GM23338 (cell line): ENCODE data around the gene HVCN1. TPM values are rescaled to one million over a fixed set of nuclear protein-coding genes. Genes with fewer than 3 reads are reported as not detected.

Experiments used
- ATAC-seq: fragments of 200-7000 bp; cut with Tn5 transposase; 3 replicates; pipeline ENCODE4 v1.9.1; 2020
- DNase-seq: peaks from one replicate; pipeline ENCODE4 v3.0.0-alpha.2; 2015; ENCODE audit warnings: low spot score
- H2AFZ ChIP-seq: fragments of 200-600 bp; sonication (generic); 2 replicates; pipeline ENCODE4 v1.8.0; 2016; ENCODE audit warnings: antibody characterized with exemption, mild to moderate bottlenecking, moderate library complexity
- H3F3A ChIP-seq: fragments of 200-600 bp; sonication (generic); replicated peaks from 2 replicates; pipeline ENCODE4 v1.8.0; 2017; ENCODE audit warnings: antibody characterized with exemption, mixed run types, low read depth
- H3K27ac ChIP-seq: fragments of 200-600 bp; sonication (generic); 2 replicates; pipeline ENCODE4 v1.6.1; 2016; ENCODE audit warnings: low read depth
- H3K27me3 ChIP-seq: fragments of 200-600 bp; sonication (generic); 2 replicates; pipeline ENCODE4 v1.8.0; 2016; ENCODE audit warnings: mild to moderate bottlenecking, mixed run types, moderate library complexity; ENCODE audit not compliant: insufficient read depth
- H3K36me3 ChIP-seq: fragments of 200-600 bp; sonication (generic); 2 replicates; pipeline ENCODE4 v1.8.0; 2016; ENCODE audit warnings: mild to moderate bottlenecking; ENCODE audit not compliant: insufficient read depth
- H3K4me1 ChIP-seq: fragments of 200-600 bp; sonication (generic); 2 replicates; pipeline ENCODE4 v1.8.0; 2016; ENCODE audit warnings: mild to moderate bottlenecking, moderate library complexity; ENCODE audit not compliant: insufficient read depth
- H3K4me2 ChIP-seq: fragments of 200-600 bp; sonication (generic); 2 replicates; pipeline ENCODE4 v1.7.1; 2017; ENCODE audit warnings: mixed run types
- H3K4me3 ChIP-seq: fragments of 200-600 bp; sonication (generic); 2 replicates; pipeline ENCODE4 v1.6.1; 2016; ENCODE audit warnings: mixed run types
- H3K79me2 ChIP-seq: fragments of 200-600 bp; sonication (generic); replicated peaks from 2 replicates; pipeline ENCODE4 v1.8.0; 2017; ENCODE audit warnings: mild to moderate bottlenecking; ENCODE audit not compliant: insufficient read depth
- H3K9me2 ChIP-seq: fragments of 200-600 bp; sonication (generic); 2 replicates; pipeline ENCODE4 v1.8.0; 2017; ENCODE audit not compliant: insufficient read depth
- H4K20me1 ChIP-seq: fragments of 200-600 bp; sonication (generic); replicated peaks from 2 replicates; pipeline ENCODE4 v1.8.0; 2017; ENCODE audit warnings: mild to moderate bottlenecking; ENCODE audit not compliant: insufficient read depth
- H3K27ac Mint-ChIP-seq: 2 replicates; pipeline ENCODE4 v1.8.0; 2020; ENCODE audit warnings: inconsistent platforms, mild to moderate bottlenecking, moderate library complexity, mixed read lengths
- H3K27me3 Mint-ChIP-seq: 3 replicates; pipeline ENCODE4 v1.8.0; 2022; ENCODE audit warnings: low read depth, mild to moderate bottlenecking, moderate library complexity, mixed read lengths, inconsistent platforms; ENCODE audit not compliant: insufficient read depth, poor library complexity
- H3K36me3 Mint-ChIP-seq: 3 replicates; pipeline ENCODE4 v1.8.0; 2021; ENCODE audit warnings: low read depth, mild to moderate bottlenecking, inconsistent platforms, moderate library complexity, mixed read lengths
- H3K4me1 Mint-ChIP-seq: 3 replicates; pipeline ENCODE4 v1.8.0; 2020; ENCODE audit warnings: mild to moderate bottlenecking, inconsistent platforms, mixed read lengths
- H3K4me3 Mint-ChIP-seq: 3 replicates; pipeline ENCODE4 v1.8.0; 2021; ENCODE audit warnings: moderate library complexity, mild to moderate bottlenecking, inconsistent platforms, mixed read lengths
- H3K9me3 Mint-ChIP-seq: 3 replicates; pipeline ENCODE4 v1.8.0; 2020; ENCODE audit warnings: moderate library complexity, mild to moderate bottlenecking, inconsistent platforms, mixed read lengths
- CTCF ChIP-seq, 2 experiments: fragments of 200-600 bp in 1 of 2; sonication (generic) in 1 of 2; conservative IDR thresholded peaks; 2 replicates each; pipeline versions ENCODE4 v1.5.1 to v1.6.1; 2016 to 2017; ENCODE audit warnings: antibody characterized with exemption in 2 of 2, low read depth in 2 of 2, mild to moderate bottlenecking in 2 of 2, moderate library complexity in 1 of 2
- EZH2 ChIP-seq: fragments of 200-600 bp; sonication (generic); IDR thresholded peaks from one replicate; pipeline ENCODE4 v1.8.0; 2017; ENCODE audit warnings: antibody characterized with exemption, mild to moderate bottlenecking, low read depth; ENCODE audit not compliant: unreplicated experiment
- EZH2phosphoT487 ChIP-seq: fragments of 200-600 bp; sonication (generic); IDR thresholded peaks from one replicate; pipeline ENCODE4 v1.8.1; 2018; ENCODE audit warnings: antibody characterized with exemption; ENCODE audit not compliant: unreplicated experiment
- JUNB ChIP-seq: IDR thresholded peaks from one replicate; pipeline ENCODE4 v1.6.1; 2016; ENCODE audit warnings: antibody characterized with exemption; ENCODE audit not compliant: unreplicated experiment
- NANOG ChIP-seq: IDR thresholded peaks from 2 replicates; pipeline ENCODE4 v1.6.1; 2016; ENCODE audit warnings: antibody characterized with exemption, borderline replicate concordance
- REST ChIP-seq: IDR thresholded peaks from one replicate; pipeline ENCODE4 v1.6.1; 2018; ENCODE audit warnings: antibody characterized with exemption; ENCODE audit not compliant: unreplicated experiment
- ZNF114 ChIP-seq: fragments of 250-450 bp; sonication (Bioruptor Pico); IDR thresholded peaks from 2 replicates; pipeline ENCODE4 v1.5.0; 2020; ENCODE audit warnings: mild to moderate bottlenecking, moderate library complexity
- polyA plus RNA-seq: library from polyadenylated mRNA; unstranded; fragments of >200 nt; fragmentation: Nextera tagmentation; extraction: Ambion mirVana; gene quantifications from 2 replicates; pipeline ENCODE4 v1.2.1, GENCODE V29; 2016
- total RNA-seq: library from RNA; depleted of rRNA; stranded (reverse); fragments of >200 nt; shearing (Covaris generic); gene quantifications from 2 replicates; pipeline ENCODE4 v1.2.3, GENCODE V29; 2014
- TF ChIP-seq, protein P1 (sequence below): fragments of 250-450 bp; sonication (Bioruptor Pico); IDR thresholded peaks from 2 replicates; pipeline ENCODE4 v1.5.0; 2020; ENCODE audit warnings: mild to moderate bottlenecking, moderate library complexity
- TF ChIP-seq, protein P2 (sequence below): IDR thresholded peaks from 2 replicates; pipeline ENCODE4 v1.6.1; 2016; ENCODE audit warnings: antibody characterized with exemption

The HVCN1 gene
- total and polyA plus RNA-seq, 2 experiments from 2014 or later, result 10.4 to 10.7 TPM

GRCh38 chr12:110667671-110668070 lies 21.2 kb downstream of the HVCN1 start (continued):
- TF ChIP-seq, protein P1, sequence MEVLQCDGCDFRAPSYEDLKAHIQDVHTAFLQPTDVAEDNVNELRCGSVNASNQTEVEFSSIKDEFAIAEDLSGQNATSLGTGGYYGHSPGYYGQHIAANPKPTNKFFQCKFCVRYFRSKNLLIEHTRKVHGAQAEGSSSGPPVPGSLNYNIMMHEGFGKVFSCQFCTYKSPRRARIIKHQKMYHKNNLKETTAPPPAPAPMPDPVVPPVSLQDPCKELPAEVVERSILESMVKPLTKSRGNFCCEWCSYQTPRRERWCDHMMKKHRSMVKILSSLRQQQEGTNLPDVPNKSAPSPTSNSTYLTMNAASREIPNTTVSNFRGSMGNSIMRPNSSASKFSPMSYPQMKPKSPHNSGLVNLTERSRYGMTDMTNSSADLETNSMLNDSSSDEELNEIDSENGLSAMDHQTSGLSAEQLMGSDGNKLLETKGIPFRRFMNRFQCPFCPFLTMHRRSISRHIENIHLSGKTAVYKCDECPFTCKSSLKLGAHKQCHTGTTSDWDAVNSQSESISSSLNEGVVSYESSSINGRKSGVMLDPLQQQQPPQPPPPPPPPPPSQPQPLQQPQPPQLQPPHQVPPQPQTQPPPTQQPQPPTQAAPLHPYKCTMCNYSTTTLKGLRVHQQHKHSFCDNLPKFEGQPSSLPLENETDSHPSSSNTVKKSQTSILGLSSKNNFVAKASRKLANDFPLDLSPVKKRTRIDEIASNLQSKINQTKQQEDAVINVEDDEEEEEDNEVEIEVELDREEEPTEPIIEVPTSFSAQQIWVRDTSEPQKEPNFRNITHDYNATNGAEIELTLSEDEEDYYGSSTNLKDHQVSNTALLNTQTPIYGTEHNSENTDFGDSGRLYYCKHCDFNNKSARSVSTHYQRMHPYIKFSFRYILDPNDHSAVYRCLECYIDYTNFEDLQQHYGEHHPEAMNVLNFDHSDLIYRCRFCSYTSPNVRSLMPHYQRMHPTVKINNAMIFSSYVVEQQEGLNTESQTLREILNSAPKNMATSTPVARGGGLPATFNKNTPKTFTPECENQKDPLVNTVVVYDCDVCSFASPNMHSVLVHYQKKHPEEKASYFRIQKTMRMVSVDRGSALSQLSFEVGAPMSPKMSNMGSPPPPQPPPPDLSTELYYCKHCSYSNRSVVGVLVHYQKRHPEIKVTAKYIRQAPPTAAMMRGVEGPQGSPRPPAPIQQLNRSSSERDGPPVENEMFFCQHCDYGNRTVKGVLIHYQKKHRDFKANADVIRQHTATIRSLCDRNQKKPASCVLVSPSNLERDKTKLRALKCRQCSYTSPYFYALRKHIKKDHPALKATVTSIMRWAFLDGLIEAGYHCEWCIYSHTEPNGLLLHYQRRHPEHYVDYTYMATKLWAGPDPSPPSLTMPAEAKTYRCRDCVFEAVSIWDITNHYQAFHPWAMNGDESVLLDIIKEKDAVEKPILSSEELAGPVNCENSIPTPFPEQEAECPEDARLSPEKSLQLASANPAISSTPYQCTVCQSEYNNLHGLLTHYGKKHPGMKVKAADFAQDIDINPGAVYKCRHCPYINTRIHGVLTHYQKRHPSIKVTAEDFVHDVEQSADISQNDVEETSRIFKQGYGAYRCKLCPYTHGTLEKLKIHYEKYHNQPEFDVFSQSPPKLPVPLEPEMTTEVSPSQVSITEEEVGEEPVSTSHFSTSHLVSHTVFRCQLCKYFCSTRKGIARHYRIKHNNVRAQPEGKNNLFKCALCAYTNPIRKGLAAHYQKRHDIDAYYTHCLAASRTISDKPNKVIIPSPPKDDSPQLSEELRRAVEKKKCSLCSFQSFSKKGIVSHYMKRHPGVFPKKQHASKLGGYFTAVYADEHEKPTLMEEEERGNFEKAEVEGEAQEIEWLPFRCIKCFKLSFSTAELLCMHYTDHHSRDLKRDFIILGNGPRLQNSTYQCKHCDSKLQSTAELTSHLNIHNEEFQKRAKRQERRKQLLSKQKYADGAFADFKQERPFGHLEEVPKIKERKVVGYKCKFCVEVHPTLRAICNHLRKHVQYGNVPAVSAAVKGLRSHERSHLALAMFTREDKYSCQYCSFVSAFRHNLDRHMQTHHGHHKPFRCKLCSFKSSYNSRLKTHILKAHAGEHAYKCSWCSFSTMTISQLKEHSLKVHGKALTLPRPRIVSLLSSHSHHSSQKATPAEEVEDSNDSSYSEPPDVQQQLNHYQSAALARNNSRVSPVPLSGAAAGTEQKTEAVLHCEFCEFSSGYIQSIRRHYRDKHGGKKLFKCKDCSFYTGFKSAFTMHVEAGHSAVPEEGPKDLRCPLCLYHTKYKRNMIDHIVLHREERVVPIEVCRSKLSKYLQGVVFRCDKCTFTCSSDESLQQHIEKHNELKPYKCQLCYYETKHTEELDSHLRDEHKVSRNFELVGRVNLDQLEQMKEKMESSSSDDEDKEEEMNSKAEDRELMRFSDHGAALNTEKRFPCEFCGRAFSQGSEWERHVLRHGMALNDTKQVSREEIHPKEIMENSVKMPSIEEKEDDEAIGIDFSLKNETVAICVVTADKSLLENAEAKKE (CRISPR knock-in tag), result no peak
- TF ChIP-seq EZH2 (no peak), JUNB (no peak), NANOG (no peak)

- no peaks in the 10 kb centered on the region for H3K36me3 ChIP-seq
- no peak overlapping the region for H3K27ac ChIP-seq
- Mint-ChIP-seq H3K4me1 (peaks cover 11% of the 10 kb centered on the region), H3K27me3 (peaks cover 11% of the 10 kb centered on the region), H3K9me3 (peaks cover 5% of the 10 kb centered on the region; the same call in 2 of the 3 replicates), H3K27ac (no peak overlapping the region), H3K36me3 (no peaks in the 10 kb centered on the region; the same call in 2 of the 3 replicates), H3K4me3 (no peak overlapping the region)
- no peaks in the 10 kb centered on the region for H3K27me3 ChIP-seq
- H4K20me1 ChIP-seq, result no peaks in the 10 kb centered on the region
- no peaks in the 10 kb centered on the region for H3K79me2 ChIP-seq
- no peak overlapping the region for H2AFZ ChIP-seq
- no peaks in the 10 kb centered on the region for H3F3A ChIP-seq
- H3K9me2 ChIP-seq, result no peaks in the 10 kb centered on the region
- H3K4me1 ChIP-seq, result peaks cover 4% of the 10 kb centered on the region; the same call in 1 of the 2 replicates
- H3K4me2 ChIP-seq, result no peak overlapping the region
- DNase-seq, result no peak
- H3K4me3 ChIP-seq, result no peak overlapping the region
- no peak for ATAC-seq
- TF ChIP-seq REST (no peak), NANOG (no peak), EZH2 (no peak), EZH2phosphoT487 (no peak), CTCF (conservative IDR thresholded peaks at IDR 0.05; ENCODE audit: low read depth in 2 of 2) (no peak), JUNB (no peak), ZNF114 (no peak)
- TF ChIP-seq, protein P2, sequence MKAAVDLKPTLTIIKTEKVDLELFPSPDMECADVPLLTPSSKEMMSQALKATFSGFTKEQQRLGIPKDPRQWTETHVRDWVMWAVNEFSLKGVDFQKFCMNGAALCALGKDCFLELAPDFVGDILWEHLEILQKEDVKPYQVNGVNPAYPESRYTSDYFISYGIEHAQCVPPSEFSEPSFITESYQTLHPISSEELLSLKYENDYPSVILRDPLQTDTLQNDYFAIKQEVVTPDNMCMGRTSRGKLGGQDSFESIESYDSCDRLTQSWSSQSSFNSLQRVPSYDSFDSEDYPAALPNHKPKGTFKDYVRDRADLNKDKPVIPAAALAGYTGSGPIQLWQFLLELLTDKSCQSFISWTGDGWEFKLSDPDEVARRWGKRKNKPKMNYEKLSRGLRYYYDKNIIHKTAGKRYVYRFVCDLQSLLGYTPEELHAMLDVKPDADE, result no peak
These were observed 22.0 kb downstream of the HVCN1 start for GRCh38 chr12:110666892-110667291.
